Epithelial cell of proximal tubule (primary cell): ENCODE data around the gene ULK4. TPM values are rescaled to one million over a fixed set of nuclear protein-coding genes. Genes with fewer than 3 reads are reported as not detected.

Experiments used
- DNase-seq: peaks from one replicate; pipeline ENCODE4 v3.0.0-alpha.2; 2011; ENCODE audit warnings: low read depth
- H3K4me3 ChIP-seq: 2 replicates; pipeline ENCODE4 v1.5.1; 2011; ENCODE audit warnings: low read depth, mild to moderate bottlenecking, low read length
- total RNA-seq: library from RNA; depleted of rRNA; stranded (reverse); fragments of >200 nt; gene quantifications from 2 replicates; pipeline ENCODE4 v1.2.3, GENCODE V29; 2015
- TF ChIP-seq, protein P1 (sequence below): conservative IDR thresholded peaks from 2 replicates; pipeline ENCODE4 v1.5.1; 2012; ENCODE audit warnings: low read depth, mild to moderate bottlenecking, low read length

ULK4 gene
- total RNA-seq, 1 donor from 2014 or later: 2.2 TPM

- no peak overlapping the region for H3K4me3 ChIP-seq
- TF ChIP-seq, protein P1, sequence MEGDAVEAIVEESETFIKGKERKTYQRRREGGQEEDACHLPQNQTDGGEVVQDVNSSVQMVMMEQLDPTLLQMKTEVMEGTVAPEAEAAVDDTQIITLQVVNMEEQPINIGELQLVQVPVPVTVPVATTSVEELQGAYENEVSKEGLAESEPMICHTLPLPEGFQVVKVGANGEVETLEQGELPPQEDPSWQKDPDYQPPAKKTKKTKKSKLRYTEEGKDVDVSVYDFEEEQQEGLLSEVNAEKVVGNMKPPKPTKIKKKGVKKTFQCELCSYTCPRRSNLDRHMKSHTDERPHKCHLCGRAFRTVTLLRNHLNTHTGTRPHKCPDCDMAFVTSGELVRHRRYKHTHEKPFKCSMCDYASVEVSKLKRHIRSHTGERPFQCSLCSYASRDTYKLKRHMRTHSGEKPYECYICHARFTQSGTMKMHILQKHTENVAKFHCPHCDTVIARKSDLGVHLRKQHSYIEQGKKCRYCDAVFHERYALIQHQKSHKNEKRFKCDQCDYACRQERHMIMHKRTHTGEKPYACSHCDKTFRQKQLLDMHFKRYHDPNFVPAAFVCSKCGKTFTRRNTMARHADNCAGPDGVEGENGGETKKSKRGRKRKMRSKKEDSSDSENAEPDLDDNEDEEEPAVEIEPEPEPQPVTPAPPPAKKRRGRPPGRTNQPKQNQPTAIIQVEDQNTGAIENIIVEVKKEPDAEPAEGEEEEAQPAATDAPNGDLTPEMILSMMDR: no peak
- DNase-seq: no peak
Measured at GRCh38 chr3:41212088-41212487, 749.8 kb downstream of the ULK4 start.

- no peak for DNase-seq
- TF ChIP-seq, protein P1: no peak
- no peak overlapping the region for H3K4me3 ChIP-seq
Measured at GRCh38 chr3:41210966-41211365, 750.9 kb downstream of the ULK4 start.

DNA sequence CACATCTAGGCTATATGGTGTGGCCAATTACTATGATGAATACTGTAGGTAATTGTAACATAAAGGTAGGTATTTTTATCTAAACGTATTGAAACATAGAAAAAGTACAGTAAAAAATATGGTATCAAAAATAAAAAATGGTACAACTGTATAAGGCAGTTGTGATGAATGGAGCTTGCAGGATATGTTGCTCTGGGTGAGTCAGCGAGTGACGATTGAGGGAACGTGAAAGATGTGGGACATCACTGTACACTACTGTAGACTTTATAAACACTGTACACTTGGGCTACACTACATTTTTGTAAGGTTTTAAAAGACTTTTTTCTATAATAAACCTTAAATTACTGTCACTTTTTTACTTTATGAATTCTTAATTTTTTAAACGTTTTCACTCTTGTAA lies 752.3 kb downstream of the ULK4 start:
- TF ChIP-seq, protein P1: no peak
- H3K4me3 ChIP-seq: no peak overlapping the region
- DNase-seq: no peak

DNA sequence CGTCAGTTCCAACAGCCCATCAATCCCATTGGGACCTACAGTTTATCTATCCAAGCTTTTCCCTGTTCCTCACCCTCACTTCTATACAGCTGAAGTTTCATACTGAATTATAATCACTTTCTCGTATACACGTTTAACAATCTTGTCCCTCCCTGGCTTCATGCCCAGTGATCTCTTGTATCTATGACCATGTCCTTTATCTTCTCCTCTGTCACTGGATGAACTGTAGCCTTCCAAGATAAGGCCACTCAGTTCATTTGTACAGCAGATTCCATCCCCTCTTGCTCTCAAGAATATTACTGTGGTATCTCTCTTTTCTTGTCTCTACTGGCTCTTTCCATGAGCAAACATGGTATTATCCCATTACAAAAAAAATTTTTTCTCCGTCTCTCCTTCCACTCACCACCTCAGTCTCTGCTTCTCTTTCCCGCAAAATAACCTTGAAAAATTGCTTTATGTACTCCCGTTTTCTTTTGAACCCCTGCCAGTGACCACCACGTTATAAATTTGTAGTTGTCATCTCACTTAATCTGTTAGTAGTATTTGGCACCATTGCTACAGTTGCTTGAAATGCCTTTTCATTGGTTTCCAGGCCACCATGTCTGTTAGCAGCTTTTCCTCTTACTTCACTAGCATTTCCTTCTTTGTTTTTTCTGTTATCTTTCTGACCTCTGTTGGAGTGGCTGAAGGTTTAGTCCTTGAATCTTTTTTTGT lies 753.2 kb downstream of the ULK4 start:
- TF ChIP-seq, protein P1: no peak
- no peak overlapping the region for H3K4me3 ChIP-seq
- no peak for DNase-seq

DNA sequence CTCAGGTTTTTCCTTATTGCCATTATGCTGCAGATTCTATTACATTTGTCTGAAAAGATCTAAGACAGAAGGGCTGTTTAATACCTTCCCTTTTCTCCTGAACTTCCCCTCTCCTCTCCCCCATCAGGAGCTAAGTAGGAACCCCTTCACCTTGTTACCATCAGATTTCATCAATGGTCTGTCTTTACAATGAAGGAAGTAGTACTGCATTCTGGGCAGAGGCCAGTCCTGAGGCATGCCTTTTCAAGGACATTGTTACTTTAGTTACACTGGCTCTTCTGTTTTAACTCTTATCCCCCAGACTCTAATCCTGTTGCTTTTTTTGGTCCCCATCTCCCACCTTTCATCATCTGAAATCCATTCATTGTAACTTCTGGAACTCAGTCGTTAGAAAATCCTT lies 754.5 kb downstream of the ULK4 start:
- DNase-seq: no peak
- TF ChIP-seq, protein P1: no peak
- H3K4me3 ChIP-seq: no peak overlapping the region

DNA sequence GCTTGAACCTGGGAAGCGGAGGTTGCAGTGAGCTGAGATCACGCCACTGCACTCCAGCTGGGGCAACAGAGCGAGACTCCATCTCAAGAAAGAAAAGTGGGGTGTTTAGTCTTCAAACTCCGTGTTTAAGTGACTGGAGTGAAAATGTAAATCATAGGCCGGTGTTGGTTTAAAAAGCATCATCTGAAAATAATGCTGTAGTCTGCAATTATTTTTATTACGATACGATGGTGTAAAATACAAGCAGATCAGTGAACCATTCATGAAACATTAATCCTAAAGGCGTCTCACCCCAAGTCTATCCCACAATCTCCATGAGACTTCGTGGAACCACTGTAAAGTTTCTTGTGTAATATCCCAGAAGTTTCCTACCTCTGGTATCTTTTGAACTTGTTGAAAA lies 756.3 kb downstream of the ULK4 start:
- TF ChIP-seq, protein P1: no peak

GRCh38 chr3:41204369-41204768 lies 757.5 kb downstream of the ULK4 start:
- TF ChIP-seq, protein P1: no peak
- DNase-seq: no peak
- H3K4me3 ChIP-seq: no peak overlapping the region

More for the DNA sequence above, 756.3 kb downstream of the ULK4 start:
- DNase-seq: no peak
- no peak overlapping the region for H3K4me3 ChIP-seq
